Activated CD4-positive, CD25-positive, alpha-beta regulatory T cell (primary cell): ENCODE measurements around the gene KYAT1.

Source experiments
- DNase-seq, 4 experiments: peaks; one replicate each; lab custom pipeline; 2025; lab: John Stamatoyannopoulos, UW

Gene KYAT1

DNA sequence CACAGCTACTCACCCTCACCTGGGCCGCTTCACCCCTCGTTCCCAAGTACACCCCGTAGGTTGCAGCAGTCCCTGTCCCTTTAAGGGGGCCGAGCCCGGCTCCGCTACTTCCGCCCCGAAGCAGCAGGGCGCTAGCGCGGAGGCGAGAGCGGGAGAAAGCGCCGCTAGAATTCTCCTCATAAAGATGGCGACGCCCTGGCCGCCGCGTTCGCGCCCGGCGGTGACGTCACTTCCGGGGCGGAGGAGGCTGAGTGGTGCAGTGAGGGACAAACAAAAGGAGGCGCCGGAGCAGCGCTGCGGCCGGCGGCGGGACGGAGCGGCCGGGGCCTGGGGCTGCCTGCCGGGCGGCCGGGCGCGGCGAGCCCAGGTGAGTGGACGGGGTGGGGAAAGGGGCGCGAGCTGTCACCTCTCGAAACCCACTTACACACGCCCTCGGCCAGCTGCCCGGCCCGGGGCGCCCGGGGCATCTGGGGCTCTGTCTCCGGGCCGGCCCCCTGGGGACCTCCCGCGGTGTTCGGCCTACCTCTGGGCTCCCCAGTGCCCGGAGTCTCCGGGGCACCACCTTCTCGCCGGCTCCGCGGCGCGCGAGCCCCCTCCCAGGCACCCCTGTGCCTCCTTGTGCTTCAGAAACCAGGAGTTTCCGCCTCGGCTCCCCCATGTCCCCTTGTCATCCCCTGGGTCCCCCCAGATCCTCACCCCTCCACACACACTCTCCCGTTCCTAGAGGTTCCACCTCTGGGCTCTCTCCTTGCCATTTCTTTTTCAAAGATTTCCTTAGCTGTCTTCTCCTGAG lies at the start of gene KYAT1, which contains the start of gene LRRC8A:
Gene KYAT1, minus strand, starts transcription at position 67 of the 793 bp plus-strand sequence. CDS start 36,545 bp downstream, outside the sequence.
Gene LRRC8A, plus strand, starts transcription at position 250 of the 793 bp plus-strand sequence. CDS start 25,032 bp downstream, outside the sequence.
- peak; percentile 95 to 98 (median 96) for DNase-seq

DNA sequence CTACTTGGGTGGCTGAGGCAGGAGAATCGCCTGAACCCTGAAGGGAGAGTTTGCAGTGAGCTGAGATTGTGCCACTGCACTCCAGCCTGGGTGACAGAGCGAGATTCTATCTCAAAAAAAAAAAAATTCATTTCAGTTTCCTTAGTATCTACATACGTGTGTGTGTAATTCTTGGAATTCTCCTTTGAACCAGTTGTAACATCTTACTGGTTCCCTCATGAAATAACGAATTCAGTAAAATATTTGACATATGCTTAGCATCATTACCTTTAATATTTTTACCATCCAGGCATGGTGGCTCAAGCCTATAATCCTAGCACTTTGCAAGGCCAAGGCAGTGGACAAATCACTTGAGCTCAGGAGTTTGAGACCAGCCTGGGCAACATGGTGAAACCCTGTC lies 47.8 kb upstream of the KYAT1 start:
- DNase-seq: no peak

DNA sequence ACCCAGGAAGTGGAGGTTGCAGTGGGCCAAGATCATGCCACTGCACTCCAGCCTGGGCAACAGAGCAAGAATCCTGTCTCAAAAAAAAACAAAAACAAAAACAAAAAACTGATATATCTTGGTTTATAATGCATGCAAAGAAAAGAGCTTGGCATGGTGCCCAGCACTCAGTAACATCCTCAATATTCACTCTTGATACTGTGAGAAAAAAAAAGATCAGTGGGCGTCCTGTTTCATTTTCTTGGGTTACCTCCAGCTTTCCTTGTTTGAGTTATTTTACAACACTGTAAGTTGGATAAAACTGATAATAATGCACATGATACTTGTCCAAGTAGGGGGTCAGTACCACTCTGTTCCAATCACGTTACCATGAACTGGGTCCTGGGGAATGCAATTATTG lies 46.9 kb upstream of the KYAT1 start:
- DNase-seq: no peak

DNA sequence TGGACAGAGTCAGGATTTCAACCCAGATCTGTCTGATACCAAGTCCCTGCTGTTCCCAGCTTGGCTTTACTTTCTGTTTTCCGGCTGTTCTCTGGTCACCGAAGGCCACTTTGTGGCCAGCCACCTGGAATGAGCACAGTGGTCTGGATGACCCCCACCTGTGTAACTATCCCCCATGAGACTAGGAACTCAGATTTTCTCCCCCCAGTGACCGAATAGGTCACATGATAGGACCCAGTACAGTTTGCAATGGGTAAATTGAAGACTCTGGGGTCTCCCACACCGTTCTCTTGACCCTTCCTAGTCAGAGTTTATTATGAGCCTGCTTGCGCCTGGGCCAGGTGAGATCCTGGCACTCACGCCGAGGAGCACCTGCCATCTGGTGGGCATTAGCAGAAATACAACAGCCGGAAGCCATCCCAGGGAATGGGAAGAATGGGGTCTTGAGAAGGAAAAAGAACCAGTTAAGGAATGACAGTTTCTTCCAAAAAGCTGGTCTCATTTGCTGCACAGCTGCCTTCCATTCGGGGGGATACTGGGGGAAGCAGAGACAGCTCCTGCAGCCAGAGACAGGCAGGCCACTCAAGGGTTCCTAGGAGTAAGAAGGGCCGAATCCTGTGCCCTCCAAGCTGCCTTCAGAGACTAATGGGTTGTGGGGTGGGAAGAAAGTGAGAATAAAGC lies 46.1 kb upstream of the KYAT1 start:
- DNase-seq: peak in 3 of 4 experiments; percentile 17 to 23 (median 18)

DNA sequence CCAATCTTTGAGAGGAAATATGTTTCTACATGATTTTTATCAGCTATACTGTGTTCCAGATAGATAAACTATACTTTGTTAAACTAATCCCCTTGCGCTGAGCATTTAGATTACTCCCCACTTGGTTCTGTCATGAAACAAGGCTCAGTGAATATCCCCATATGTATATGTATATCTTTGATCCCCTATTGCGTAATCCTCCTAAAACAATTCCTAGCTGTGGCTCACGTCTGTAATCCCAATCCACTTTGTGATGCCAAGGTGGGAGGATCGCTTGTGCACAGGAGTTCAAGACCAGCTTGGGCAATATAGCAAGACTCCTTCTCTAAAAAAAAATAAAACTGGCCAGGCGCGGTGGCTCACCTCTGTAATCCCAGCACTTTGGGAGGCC lies 41.7 kb upstream of the KYAT1 start:
- no peak for DNase-seq

DNA sequence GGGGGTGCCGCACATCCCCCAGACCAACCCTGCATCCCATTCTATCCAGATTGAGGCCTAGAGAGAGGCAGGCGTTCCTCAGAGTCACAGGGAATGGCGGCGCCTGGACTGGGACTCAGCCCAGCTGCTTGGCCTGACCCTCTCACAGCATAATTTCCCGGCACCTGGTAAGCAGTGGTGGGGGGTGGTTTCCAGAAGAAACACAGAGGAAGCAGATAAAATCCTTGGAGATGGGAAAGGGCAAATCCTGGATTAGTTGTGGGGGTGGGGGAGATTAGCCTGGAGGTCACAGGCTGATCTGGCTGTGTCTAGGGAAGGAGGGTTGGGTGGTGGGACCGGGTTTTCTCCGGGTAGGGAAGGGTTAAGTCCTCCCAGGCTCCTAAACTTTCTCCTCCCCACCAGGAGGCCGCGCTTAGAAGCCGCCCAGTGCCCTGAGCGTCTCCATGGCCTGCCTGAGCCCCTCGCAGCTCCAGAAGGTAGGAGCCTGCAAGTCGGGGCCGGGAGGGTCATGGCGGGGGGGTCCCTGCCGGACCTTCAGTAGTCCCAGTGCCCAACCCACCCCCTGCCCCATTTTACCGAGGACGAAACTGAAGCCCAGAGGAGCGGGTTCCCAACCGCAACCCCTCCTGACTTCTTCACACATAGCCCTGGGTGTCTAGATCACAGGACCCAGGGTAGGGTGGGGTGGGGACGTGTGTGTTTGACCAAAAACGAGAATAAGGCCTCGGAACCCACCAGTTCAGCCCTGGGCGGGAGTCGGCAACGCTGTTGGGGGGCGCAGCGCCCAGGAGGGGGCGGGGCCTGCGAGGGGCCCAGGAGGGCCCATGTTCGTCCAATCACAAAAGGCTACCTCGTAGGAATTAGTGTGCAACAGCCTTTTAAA lies 40.4 kb upstream of the KYAT1 start:
- DNase-seq: no peak

DNA sequence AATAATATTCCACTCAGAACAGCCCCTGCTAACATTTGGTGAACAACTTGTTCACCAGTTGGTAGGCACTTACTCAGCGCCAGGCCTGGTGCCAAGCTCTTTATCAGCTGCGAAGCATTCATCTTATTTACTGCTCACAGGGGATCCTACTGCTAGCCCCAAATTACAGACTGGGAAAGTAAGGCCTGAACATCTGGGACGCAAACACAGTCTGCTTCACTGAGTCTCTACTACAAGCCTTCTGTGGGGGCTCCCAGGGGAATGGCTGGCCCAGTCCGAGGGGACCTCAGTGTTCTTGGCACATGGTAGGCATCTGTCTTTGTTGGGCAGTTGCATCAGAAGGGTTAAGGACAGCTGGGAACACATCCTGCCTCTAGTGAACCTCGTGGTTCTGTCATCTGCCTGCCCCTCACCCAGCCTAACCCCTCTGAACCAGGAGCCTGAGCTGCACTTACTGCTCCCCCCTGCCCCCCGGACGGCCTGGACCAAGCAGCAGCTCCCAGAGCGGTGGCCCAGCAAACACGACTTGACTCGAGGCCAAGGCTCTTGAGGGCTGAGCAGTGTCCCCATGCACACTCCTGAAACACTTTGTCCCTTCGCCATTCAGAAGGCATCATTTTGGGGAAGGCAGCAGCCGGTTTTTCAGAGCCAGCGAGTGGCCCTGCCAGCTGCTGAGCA lies 38.8 kb upstream of the KYAT1 start, which contains the start of gene PHYHD1:
Gene PHYHD1, plus strand, starts transcription at position 602 of the 678 bp plus-strand sequence. CDS start 1,342 bp downstream, outside the sequence.
- DNase-seq: no peak

DNA sequence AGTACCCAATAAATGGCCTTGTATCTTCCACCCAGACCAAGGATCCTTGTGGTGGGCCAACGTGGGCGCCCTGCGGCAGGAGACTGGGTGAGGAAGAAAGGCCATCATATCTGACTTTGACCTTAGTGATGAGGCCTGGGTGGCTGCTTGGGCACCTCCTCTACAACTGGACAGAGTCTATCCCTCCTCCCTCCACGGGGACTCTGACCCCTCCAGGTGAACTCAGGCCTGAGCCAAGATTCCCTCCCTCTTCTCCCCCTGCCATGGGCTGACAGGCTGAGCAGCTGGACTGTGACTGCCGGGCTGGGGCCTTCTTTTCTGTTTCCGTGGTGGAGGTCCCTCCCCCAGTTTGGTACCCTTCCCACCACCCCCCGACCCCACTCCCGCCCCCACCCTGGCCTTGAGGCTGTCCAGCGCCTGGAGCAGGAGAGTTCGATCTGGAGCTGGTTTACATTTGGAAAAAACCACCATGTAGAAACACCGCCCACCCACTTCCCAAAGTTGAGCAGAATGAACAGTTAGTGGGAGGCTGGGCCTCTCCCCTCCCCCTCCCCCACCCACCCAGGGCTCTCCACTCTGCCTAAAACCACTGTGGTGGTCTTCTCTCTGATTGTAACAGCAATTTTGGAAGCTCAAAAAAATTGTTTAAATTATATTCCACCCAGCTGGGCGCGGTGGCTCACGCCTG lies 37.8 kb upstream of the KYAT1 start:
- DNase-seq: no peak

DNA sequence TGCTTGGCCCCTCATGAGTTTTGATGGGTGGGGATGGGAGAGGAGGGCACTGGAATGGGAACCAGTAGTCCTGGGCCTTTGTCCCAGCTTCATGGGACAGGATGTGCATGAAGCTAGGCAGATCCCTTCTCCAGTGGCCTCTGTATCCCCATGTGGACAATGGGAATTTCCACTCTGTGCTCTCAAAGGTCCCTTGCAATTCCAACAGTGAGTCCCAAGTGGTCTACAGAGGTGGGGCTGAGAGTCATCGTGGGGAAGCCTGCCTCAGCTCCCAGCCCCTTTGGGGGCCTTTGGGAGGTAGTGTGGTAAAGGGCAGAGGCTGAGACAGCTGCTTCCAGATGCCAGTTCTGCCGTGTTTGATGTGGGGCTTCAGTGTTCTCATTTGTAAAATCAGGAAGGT lies 37.2 kb upstream of the KYAT1 start:
- no peak for DNase-seq

DNA sequence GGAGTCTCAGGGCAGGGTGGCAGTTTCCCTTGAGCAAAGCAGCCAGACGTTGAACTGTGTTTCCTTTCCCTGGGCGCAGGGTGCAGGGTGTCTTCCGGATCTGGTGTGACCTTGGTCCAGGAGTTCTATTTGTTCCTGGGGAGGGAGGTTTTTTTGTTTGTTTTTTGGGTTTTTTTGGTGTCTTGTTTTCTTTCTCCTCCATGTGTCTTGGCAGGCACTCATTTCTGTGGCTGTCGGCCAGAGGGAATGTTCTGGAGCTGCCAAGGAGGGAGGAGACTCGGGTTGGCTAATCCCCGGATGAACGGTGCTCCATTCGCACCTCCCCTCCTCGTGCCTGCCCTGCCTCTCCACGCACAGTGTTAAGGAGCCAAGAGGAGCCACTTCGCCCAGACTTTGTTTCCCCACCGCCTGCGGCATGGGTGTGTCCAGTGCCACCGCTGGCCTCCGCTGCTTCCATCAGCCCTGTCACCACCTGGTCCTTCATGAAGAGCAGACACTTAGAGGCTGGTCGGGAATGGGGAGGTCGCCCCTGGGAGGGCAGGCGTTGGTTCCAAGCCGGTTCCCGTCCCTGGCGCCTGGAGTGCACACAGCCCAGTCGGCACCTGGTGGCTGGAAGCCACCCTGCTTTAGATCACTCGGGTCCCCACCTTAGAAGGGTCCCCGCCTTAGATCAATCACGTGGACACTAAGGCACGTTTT lies 35.5 kb upstream of the KYAT1 start:
- DNase-seq: no peak

DNA sequence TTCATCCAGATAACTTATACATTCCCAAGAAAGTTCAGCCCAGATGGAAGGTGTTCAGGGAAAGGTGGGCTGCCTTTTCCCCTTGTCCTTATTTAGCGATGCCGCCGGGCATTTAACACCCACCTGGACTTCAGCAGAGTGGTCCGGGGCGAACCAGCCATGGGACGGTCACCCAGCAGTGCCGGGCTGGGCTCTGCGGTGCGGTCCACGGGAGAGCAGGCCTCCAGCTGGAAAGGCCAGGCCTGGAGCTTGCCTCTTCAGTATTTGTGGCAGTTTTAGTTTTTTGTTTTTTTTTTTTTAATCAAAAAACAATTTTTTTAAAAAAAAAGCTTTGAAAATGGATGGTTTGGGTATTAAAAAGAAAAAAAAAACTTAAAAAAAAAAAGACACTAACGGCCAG lies 35.0 kb upstream of the KYAT1 start:
- DNase-seq: no peak

DNA sequence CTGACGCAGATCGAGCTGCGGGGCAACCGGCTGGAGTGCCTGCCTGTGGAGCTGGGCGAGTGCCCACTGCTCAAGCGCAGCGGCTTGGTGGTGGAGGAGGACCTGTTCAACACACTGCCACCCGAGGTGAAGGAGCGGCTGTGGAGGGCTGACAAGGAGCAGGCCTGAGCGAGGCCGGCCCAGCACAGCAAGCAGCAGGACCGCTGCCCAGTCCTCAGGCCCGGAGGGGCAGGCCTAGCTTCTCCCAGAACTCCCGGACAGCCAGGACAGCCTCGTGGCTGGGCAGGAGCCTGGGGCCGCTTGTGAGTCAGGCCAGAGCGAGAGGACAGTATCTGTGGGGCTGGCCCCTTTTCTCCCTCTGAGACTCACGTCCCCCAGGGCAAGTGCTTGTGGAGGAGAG lies 34.5 kb upstream of the KYAT1 start:
- DNase-seq: no peak

DNA sequence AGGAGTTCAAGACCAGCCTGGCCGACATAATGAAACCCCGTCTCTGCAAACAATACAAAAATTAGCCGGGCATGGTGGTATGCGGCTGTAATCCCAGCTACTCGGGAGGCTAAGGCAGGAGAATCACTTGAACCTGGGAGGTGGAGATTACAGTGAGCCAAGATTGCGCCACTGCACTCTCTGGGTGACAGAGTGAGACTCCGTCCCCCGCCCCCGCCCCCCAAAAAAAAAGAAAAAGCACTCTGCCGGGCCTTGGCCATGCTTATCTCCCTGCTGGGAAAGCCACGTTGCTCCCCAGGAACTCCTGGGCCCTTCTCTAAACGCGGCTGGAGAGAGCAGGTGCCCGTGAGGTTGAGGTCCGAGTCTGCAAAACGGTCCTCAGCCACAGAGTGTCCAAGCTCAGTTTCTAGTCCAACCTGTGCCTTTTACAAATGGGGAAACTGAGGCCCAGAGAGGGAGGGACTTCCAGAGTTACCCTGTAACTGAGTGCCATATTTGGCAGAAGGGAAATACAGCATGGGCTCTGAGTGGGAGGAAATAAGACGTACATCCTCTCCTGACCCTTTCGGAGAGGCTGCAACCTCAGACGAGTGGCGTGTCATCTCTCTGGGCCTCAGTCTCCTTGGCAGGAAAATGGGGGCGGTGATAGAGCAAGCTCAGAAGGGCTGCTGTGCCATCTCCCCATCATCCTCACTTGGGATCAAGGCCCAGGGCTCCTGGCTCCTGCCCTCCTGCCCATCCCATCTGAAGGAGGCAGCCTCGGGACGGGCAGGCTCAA lies 32.4 kb upstream of the KYAT1 start:
- no peak for DNase-seq

DNA sequence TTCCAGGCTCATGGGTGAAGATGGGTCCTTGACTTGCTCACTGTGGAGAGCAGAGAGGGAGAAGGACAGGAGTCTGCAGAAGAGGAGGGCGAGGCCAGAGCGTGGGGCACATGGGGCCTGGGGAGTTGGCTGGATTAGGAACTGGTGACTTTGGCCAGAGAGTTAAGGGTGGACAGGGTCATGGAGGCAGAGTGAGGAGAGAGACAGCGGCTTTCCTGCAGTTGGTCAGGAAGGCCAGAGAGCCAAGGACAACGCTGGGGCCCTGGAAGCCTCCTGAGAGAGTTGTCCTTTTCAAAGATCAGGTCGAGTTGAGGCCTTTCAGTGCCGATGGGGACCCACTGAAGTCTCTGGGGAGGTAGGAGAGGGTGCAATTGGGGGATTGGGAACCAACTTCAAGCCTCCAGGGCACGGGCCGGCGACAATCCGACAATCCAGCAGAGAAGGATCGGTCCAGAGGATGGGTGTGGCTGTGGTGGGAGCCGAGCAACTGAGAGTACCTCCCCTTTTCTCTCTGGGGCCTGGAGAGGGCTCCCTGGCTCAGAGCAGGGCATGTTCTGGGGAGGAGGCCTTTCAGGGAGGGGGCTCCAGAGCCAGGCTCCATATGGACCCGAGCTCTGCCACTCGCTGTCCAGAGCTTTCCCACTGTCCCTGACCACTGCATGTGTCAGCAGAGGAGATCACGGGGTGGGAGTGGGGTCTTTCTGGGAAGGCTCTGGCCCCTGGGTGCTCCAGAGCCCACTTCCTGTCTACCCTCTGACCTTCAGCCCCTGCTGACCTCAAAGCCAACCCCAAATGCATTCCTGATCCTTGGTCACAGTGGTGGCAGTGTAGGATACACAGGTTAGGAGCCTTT lies 31.5 kb upstream of the KYAT1 start:
- DNase-seq: no peak

DNA sequence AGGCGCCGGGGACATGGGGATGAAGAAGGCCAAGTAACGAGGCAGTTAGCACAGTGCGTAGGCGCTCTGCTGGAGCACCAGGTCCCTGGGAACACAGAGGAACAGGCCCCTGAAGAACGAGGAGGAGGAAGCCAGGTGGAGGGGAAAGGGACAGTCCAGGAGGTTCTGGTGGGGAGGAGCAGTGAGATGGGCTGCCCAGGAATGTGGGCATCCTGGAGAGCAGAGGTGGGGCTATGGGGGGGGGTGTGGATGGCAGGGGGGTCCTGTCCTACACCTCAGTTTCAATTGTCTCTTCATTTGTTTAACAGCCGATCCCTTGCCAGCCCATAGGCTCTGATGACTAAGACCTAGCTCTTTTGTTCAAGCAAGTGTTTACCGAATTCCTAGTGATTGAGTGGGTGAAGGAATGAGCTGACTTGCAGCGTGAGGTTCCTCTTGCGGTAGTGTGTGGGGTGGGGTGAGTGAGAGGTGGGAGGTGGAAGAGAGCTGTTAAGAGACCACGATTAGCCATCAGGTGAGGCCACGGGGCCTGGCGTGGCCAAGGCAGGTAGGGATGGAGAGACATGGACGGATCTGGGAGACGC lies 30.6 kb upstream of the KYAT1 start:
- no peak for DNase-seq

DNA sequence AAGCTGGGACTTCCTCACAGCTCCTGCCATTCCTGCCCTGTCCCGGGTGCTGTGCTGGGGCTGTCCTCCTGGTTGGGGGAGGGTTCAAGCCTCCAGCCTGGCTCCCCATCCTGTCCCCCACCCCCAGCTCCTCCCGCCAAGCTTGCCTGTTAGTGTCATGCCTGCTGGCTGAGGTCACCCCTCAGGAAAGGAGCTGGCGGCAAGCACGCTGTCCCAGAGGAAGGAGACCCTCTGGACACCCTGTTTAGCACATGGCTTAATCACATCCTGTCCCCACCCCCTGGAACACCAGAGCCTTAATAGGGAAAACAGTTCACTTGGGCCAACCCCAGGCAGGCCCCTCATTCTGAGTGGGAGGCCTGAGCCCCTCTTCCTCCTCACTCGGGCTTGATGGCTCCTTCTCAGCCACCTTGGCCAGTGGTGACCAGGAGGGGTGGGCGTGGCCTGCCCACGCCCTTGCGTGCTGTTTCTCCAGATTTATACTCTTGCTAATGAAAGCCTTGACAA lies 29.8 kb upstream of the KYAT1 start:
- no peak for DNase-seq

DNA sequence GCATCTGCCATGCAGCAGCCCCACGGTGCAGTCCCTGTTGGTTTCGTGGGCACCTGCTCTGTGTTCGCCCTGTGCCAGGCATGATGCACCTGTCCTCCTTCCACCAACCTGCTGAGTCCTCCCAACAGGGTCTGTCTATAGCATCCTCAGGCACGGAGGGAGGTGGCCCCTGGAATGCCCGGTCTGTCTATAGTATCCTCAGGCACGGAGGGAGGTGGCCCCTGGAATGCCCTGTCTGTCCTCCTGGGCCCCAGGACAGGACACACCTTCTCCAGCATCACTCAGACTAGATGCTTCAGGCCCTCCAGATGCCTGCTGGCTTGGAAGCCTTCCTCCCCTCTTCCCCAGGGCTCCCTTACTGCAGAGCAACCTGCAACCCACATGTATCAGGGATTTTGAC lies 29.2 kb upstream of the KYAT1 start:
- no peak for DNase-seq

DNA sequence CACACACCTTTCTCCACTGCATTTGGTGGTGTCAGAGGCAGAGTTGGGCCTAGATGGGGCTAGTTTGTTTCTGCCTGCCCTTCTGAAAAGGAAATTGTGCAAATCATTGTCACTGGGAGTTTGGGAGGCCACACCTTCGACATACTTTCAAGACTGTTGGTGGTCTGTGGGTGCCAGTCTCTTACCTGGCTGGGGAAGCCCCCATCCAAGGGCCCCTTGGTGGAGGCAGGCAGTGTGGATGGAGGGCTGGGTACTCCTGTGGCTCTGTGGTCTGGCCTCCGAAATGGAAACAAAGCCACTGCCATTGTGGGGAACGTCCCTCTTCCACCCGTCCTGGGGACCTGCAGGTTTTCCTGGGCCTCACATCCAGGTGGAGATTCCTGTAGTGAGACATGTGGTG lies 28.1 kb upstream of the KYAT1 start:
- no peak for DNase-seq
